Measurements from ENCODE around the gene EPHA3.

EPHA3 gene

GRCh38 chr3:89107461-89108290, at the start of gene EPHA3:
TSS of gene EPHA3 (plus strand) at chr3:89107621. CDS start at chr3:89107749, 128 bp downstream.
- FAIRE-seq, result no peak

- no peak for FAIRE-seq
Measured at GRCh38 chr3:89058371-89058770, 49.0 kb upstream of the EPHA3 start.

- FAIRE-seq, result no peak
Measured at GRCh38 chr3:89059211-89059925, 48.1 kb upstream of the EPHA3 start.

GRCh38 chr3:89061259-89061658, 46.2 kb upstream of the EPHA3 start:
- no peak for FAIRE-seq

- FAIRE-seq, result no peak
Measured at GRCh38 chr3:89067736-89068135, 39.7 kb upstream of the EPHA3 start.

- no peak for FAIRE-seq
Measured at GRCh38 chr3:89072642-89073041, 34.8 kb upstream of the EPHA3 start.

GRCh38 chr3:89079944-89080343, 27.5 kb upstream of the EPHA3 start:
- no peak for FAIRE-seq

- no peak for FAIRE-seq
Measured at GRCh38 chr3:89087851-89088250, 19.6 kb upstream of the EPHA3 start.

- no peak for FAIRE-seq
Measured at GRCh38 chr3:89098173-89098572, 9.2 kb upstream of the EPHA3 start.

GRCh38 chr3:89098964-89099585, 8.3 kb upstream of the EPHA3 start:
- no peak for FAIRE-seq

GRCh38 chr3:89101251-89101650, 6.2 kb upstream of the EPHA3 start:
- FAIRE-seq, result no peak

- no peak for FAIRE-seq
Measured at GRCh38 chr3:89101921-89102320, 5.5 kb upstream of the EPHA3 start.

- FAIRE-seq, result no peak
Measured at GRCh38 chr3:89104499-89104898, 2.9 kb upstream of the EPHA3 start.

GRCh38 chr3:89105503-89105902, 1.9 kb upstream of the EPHA3 start:
- no peak for FAIRE-seq

- FAIRE-seq, result no peak
Measured at GRCh38 chr3:89108291-89108550, 800 bp downstream of the EPHA3 start.

GRCh38 chr3:89113344-89113743, 5.9 kb downstream of the EPHA3 start:
- no peak for FAIRE-seq

- FAIRE-seq, result no peak
Measured at GRCh38 chr3:89113893-89114840, 6.7 kb downstream of the EPHA3 start.

- no peak for FAIRE-seq
Measured at GRCh38 chr3:89114841-89115223, 7.4 kb downstream of the EPHA3 start.

GRCh38 chr3:89116476-89116875, 9.1 kb downstream of the EPHA3 start:
- FAIRE-seq, result no peak

- no peak for FAIRE-seq
Measured at GRCh38 chr3:89138048-89138447, 30.6 kb downstream of the EPHA3 start.

- no peak for FAIRE-seq
Measured at GRCh38 chr3:89139870-89140269, 32.4 kb downstream of the EPHA3 start.

GRCh38 chr3:89144080-89144479, 36.7 kb downstream of the EPHA3 start:
- no peak for FAIRE-seq

GRCh38 chr3:89145995-89146394, 38.6 kb downstream of the EPHA3 start:
- no peak for FAIRE-seq
